Spleen (tissue), 11 donors: ENCODE results near the gene PHEX. TPM values are rescaled to one million over a fixed set of nuclear protein-coding genes. Genes with fewer than 3 reads are reported as not detected.

Experiments used
- DNase-seq: peaks from one replicate; pipeline ENCODE4 v3.0.0-alpha.2; 2020
- H3K27ac ChIP-seq, 8 donors: fragments of 200-600 bp; sonication (generic) in 7 of 8; 1 replicate in 4 of 8; 2 replicates in 4 of 8; pipeline versions ENCODE4 v1.5.0 to v1.8.0; 2016 to 2021; ENCODE audit warnings: inconsistent platforms in 4 of 8, mild to moderate bottlenecking in 4 of 8, moderate library complexity in 1 of 8
- H3K27me3 ChIP-seq, 7 donors: fragments of 200-600 bp; sonication (generic) in 6 of 7; replicated peaks in 1 of 7; 1 replicate in 4 of 7; 2 replicates in 3 of 7; pipeline versions ENCODE4 v1.5.0 to v1.8.0; 2016 to 2021; ENCODE audit warnings: inconsistent platforms in 3 of 7, mild to moderate bottlenecking in 1 of 7
- H3K36me3 ChIP-seq, 6 donors: fragments of 200-600 bp; sonication (generic) in 5 of 6; 1 replicate in 4 of 6; 2 replicates in 2 of 6; pipeline versions ENCODE4 v1.5.0 to v1.8.0; 2016 to 2021; ENCODE audit warnings: inconsistent platforms in 2 of 6
- H3K4me1 ChIP-seq, 6 donors: fragments of 200-600 bp; sonication (generic) in 5 of 6; 1 replicate in 3 of 6; 2 replicates in 3 of 6; pipeline versions ENCODE4 v1.5.0 to v1.8.0; 2016 to 2021; ENCODE audit warnings: inconsistent platforms in 3 of 6
- H3K4me3 ChIP-seq, 8 donors: fragments of 200-600 bp; sonication (generic) in 7 of 8; 1 replicate in 4 of 8; 2 replicates in 4 of 8; pipeline versions ENCODE4 v1.5.0 to v1.8.0; 2016 to 2021; ENCODE audit warnings: inconsistent platforms in 4 of 8, mild to moderate bottlenecking in 4 of 8, moderate library complexity in 2 of 8
- H3K9me3 ChIP-seq, 8 donors: fragments of 200-600 bp; sonication (generic) in 7 of 8; 1 replicate in 4 of 8; 2 replicates in 4 of 8; pipeline versions ENCODE4 v1.5.0 to v1.8.0; 2016 to 2021; ENCODE audit warnings: inconsistent platforms in 4 of 8
- POLR2A ChIP-seq, 3 donors: fragments of 450-650 bp; IDR thresholded peaks; one replicate each; pipeline ENCODE4 v1.5.1; 2017; ENCODE audit warnings: antibody characterized with exemption in 3 of 3, mild to moderate bottlenecking in 1 of 3
- POLR2AphosphoS5 ChIP-seq, 3 donors: sonication (generic); formaldehyde crosslinking; IDR thresholded peaks; one replicate each; pipeline ENCODE4 v1.5.1; 2017; ENCODE audit warnings: antibody characterized with exemption in 3 of 3
- WGBS, 5 donors: extraction: QIAGEN DNeasy Blood & Tissue Kit in 3 of 5; methylation state at CpG; one replicate each; pipeline versions ENCODE4 v1.1.5 to v1.1.7; 2013 to 2018; 5-methylcytosine and 5-hydroxymethylcytosine counted together
- intact Hi-C: fragments of 100-400 bp; cut with DNase I; formaldehyde crosslinking; loops from one replicate; pipeline ENCODE4 v1.15.0; 2023; ENCODE audit warnings: low total_unique reads
- polyA plus RNA-seq, 3 donors: library from polyadenylated mRNA; stranded (reverse); fragments of 200-250 nt; gene quantifications; one replicate each; pipeline ENCODE4 v1.2.1, GENCODE V29; 2013
- total RNA-seq, 7 donors: library from RNA; depleted of rRNA in 3 of 7; stranded (reverse); fragments of >200 nt in 3 of 7; fragmentation: NEBNext Ultra II Directional in 4 of 7; extraction: Animal tissue kit (Norgen Biotek cat#: 25700) in 4 of 7; gene quantifications; one replicate each; pipeline versions ENCODE4 v1.1.0 to v1.2.1, GENCODE V29; 2016 to 2021
- TF ChIP-seq, protein P1 (sequence below), 11 experiments: fragments of 200-600 bp in 7 of 11; fragments of 450-650 bp in 4 of 11; sonication (generic) in 4 of 11; IDR thresholded peaks in 8 of 11; conservative IDR thresholded peaks in 3 of 11; 1 replicate in 7 of 11; 2 replicates in 4 of 11; pipeline versions ENCODE4 v1.4.0 to v1.8.0; 2016 to 2021; ENCODE audit warnings: antibody characterized with exemption in 11 of 11, inconsistent platforms in 4 of 11, mild to moderate bottlenecking in 1 of 11
- donor health status: healthy with polysubstance abuse.
- donor health status: DM: no; HTN: no; CAD: no; lungs with moderate emphysema.
- donor health status: DM: no; HTN: no; CAD: no.
- donor health status: Bipolar disorder and iron deficiency.
- donor health status: healthy.
- donor health status: DM: no; HTN: no; CAD: no.
- donor health status: DM: yes; HTN: yes; CAD: no.

PHEX gene
- total and polyA plus RNA-seq, 10 donors = 0.13 to 1.5 (median 0.54) TPM

GRCh38 chrX:22043872-22044271, 11.7 kb downstream of the PHEX start:
- no peak overlapping the region for H3K27ac ChIP-seq
- H3K27me3 ChIP-seq = peaks cover 0 to 4% (median 0%) of the 10 kb centered on the region in 7 donors
- no peak for DNase-seq
- H3K9me3 ChIP-seq = no peaks in the 10 kb centered on the region
- TF ChIP-seq POLR2AphosphoS5 (IDR thresholded peaks at IDR 0.05) = no peak
- TF ChIP-seq, protein P1, sequence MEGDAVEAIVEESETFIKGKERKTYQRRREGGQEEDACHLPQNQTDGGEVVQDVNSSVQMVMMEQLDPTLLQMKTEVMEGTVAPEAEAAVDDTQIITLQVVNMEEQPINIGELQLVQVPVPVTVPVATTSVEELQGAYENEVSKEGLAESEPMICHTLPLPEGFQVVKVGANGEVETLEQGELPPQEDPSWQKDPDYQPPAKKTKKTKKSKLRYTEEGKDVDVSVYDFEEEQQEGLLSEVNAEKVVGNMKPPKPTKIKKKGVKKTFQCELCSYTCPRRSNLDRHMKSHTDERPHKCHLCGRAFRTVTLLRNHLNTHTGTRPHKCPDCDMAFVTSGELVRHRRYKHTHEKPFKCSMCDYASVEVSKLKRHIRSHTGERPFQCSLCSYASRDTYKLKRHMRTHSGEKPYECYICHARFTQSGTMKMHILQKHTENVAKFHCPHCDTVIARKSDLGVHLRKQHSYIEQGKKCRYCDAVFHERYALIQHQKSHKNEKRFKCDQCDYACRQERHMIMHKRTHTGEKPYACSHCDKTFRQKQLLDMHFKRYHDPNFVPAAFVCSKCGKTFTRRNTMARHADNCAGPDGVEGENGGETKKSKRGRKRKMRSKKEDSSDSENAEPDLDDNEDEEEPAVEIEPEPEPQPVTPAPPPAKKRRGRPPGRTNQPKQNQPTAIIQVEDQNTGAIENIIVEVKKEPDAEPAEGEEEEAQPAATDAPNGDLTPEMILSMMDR (IDR thresholded peaks at IDR 0.05 in 8 of 11, conservative IDR thresholded peaks at IDR 0.05 in 3 of 11) = no peak
- TF ChIP-seq POLR2A (IDR thresholded peaks at IDR 0.05) = no peak
- intact Hi-C loops = no loop called here
- no peaks in the 10 kb centered on the region for H3K36me3 ChIP-seq
- WGBS, 5 donors = 52 to 81% (median 72%) methylated on average over 4 of the region's 4 CpGs
- H3K4me1 ChIP-seq = no peaks in the 10 kb centered on the region
- H3K4me3 ChIP-seq = no peak overlapping the region

GRCh38 chrX:22047468-22047867, 15.3 kb downstream of the PHEX start:
- whole genome bisulfite sequencing, 5 donors = 48 to 88% (median 79%) methylated on average over 2 of the region's 2 CpGs
- Histone ChIP-seq H3K4me3 (no peak overlapping the region), H3K9me3 (no peaks in the 10 kb centered on the region), H3K27ac (no peak overlapping the region), H3K36me3 (no peaks in the 10 kb centered on the region), H3K4me1 (no peaks in the 10 kb centered on the region), H3K27me3 (peaks cover 0 to 4% (median 0%) of the 10 kb centered on the region in 7 donors)
- intact Hi-C loops = no loop called here
- DNase-seq = no peak
- TF ChIP-seq, protein P1 (IDR thresholded peaks at IDR 0.05 in 8 of 11, conservative IDR thresholded peaks at IDR 0.05 in 3 of 11) = no peak
- TF ChIP-seq POLR2A (IDR thresholded peaks at IDR 0.05) = no peak
- TF ChIP-seq POLR2AphosphoS5 (IDR thresholded peaks at IDR 0.05) = no peak

DNA sequence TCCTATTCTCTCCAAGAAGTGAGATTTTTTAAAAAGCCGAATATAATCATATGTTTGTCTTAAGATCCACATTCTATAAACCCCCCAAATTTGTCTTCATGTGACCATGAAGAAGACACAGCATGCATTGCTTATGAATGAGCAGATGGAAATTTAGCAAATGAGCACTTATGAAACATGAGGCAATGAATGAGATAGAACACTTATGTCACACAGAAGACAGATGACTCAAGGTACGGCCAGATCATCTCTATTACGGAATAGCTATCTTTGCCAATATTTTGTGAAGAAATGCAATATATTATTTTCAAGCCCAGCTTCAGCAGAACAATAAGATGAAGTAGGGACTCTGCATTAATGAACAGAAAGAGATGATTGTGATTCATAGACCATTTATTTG, 21.4 kb downstream of the PHEX start:
- no peak overlapping the region for H3K4me3 ChIP-seq
- H3K9me3 ChIP-seq = no peaks in the 10 kb centered on the region
- H3K27ac ChIP-seq = no peak overlapping the region
- H3K36me3 ChIP-seq = no peaks in the 10 kb centered on the region
- peaks cover 0 to 16% (median 3%) of the 10 kb centered on the region in 6 donors for H3K4me1 ChIP-seq
- intact Hi-C loops = no loop called here
- no peak for DNase-seq
- 72 to 94% (median 82%) methylated on average over 3 of the region's 3 CpGs for WGBS, 5 donors
- H3K27me3 ChIP-seq = no peaks in the 10 kb centered on the region
- TF ChIP-seq, protein P1 (IDR thresholded peaks at IDR 0.05 in 8 of 11, conservative IDR thresholded peaks at IDR 0.05 in 3 of 11) = no peak
- TF ChIP-seq POLR2A (IDR thresholded peaks at IDR 0.05) (no peak), POLR2AphosphoS5 (IDR thresholded peaks at IDR 0.05) (no peak)

- intact Hi-C loops = no loop called here
- Histone ChIP-seq H3K4me3 (no peak overlapping the region), H3K36me3 (no peaks in the 10 kb centered on the region), H3K27me3 (no peaks in the 10 kb centered on the region), H3K4me1 (peaks cover 0 to 26% (median 8%) of the 10 kb centered on the region in 6 donors), H3K27ac (no peak overlapping the region), H3K9me3 (no peaks in the 10 kb centered on the region)
- WGBS, 5 donors = 48 to 76% (median 63%) methylated on average over 2 of the region's 2 CpGs
- DNase-seq = no peak
- TF ChIP-seq POLR2A (IDR thresholded peaks at IDR 0.05) (no peak), POLR2AphosphoS5 (IDR thresholded peaks at IDR 0.05) (no peak)
- TF ChIP-seq, protein P1 (IDR thresholded peaks at IDR 0.05 in 8 of 11, conservative IDR thresholded peaks at IDR 0.05 in 3 of 11) = no peak
These were observed 24.1 kb downstream of the PHEX start for GRCh38 chrX:22056235-22056634.
